ENCODE data around the gene ZNF469. TPM values are rescaled to one million over a fixed set of nuclear protein-coding genes. Genes with fewer than 3 reads are reported as not detected.

The ZNF469 gene
- total RNA-seq, result 1.5 and 2.7 TPM in 2 replicates
- polyA plus RNA-seq (2012), result 6.1 TPM

GRCh38 chr16:88382491-88383400 is at the start of gene ZNF469:
ZNF469 (plus strand) TSS chr16:88382959; CDS start chr16:88427471, 44,512 bp downstream.
- peak; percentile 55 for DNase-seq (ENCODE audit: low read depth)

GRCh38 chr16:88333848-88334777 is 48.6 kb upstream of the ZNF469 start:
- DNase-seq (ENCODE audit: low read depth), result no peak

GRCh38 chr16:88334778-88335720 is 47.7 kb upstream of the ZNF469 start:
- DNase-seq (ENCODE audit: low read depth), result no peak

- no peak for DNase-seq (ENCODE audit: low read depth)
Measured at GRCh38 chr16:88337021-88337420, 45.7 kb upstream of the ZNF469 start.

- no peak for DNase-seq (ENCODE audit: low read depth)
Measured at GRCh38 chr16:88337538-88337937, 45.2 kb upstream of the ZNF469 start.

GRCh38 chr16:88338111-88338510 is 44.6 kb upstream of the ZNF469 start:
- DNase-seq (ENCODE audit: low read depth), result no peak

- DNase-seq (ENCODE audit: low read depth), result no peak
Measured at GRCh38 chr16:88338896-88339295, 43.9 kb upstream of the ZNF469 start.

- DNase-seq (ENCODE audit: low read depth), result no peak
Measured at GRCh38 chr16:88339930-88340754, 42.6 kb upstream of the ZNF469 start.

- DNase-seq (ENCODE audit: low read depth), result no peak
Measured at GRCh38 chr16:88340755-88341150, 42.0 kb upstream of the ZNF469 start.

GRCh38 chr16:88341551-88342290 is 41.0 kb upstream of the ZNF469 start:
- DNase-seq (ENCODE audit: low read depth), result no peak

- no peak for DNase-seq (ENCODE audit: low read depth)
Measured at GRCh38 chr16:88342491-88342890, 40.3 kb upstream of the ZNF469 start.

- DNase-seq (ENCODE audit: low read depth), result no peak
Measured at GRCh38 chr16:88343271-88343791, 39.4 kb upstream of the ZNF469 start.

- no peak for DNase-seq (ENCODE audit: low read depth)
Measured at GRCh38 chr16:88344411-88345030, 38.2 kb upstream of the ZNF469 start.

- no peak for DNase-seq (ENCODE audit: low read depth)
Measured at GRCh38 chr16:88345031-88345720, 37.6 kb upstream of the ZNF469 start.

- no peak for DNase-seq (ENCODE audit: low read depth)
Measured at GRCh38 chr16:88345721-88346560, 36.8 kb upstream of the ZNF469 start.

GRCh38 chr16:88346680-88347505 is 35.9 kb upstream of the ZNF469 start:
- no peak for DNase-seq (ENCODE audit: low read depth)
